ENCODE data around the gene ERI3.

DNA sequence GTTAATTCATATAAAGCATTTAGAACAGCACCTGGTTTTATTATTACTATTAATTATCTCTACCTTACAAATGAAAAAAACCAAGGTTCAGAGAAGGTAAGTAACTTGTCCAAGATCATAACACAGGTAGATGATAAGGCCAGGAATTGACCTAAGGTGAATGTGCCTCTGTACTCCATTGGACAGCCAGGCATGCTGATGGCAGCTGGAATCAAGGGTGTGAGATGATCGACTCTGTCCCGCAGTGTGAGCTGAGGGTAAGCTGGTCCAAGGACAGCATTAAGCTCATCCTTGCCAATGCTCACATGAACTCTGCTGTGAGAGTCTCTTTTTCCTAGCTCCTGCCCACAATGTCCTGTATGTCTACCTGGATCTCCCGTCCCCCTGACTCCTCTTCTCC lies 83.4 kb downstream of the ERI3 start:
- TF ChIP-seq, protein P1, sequence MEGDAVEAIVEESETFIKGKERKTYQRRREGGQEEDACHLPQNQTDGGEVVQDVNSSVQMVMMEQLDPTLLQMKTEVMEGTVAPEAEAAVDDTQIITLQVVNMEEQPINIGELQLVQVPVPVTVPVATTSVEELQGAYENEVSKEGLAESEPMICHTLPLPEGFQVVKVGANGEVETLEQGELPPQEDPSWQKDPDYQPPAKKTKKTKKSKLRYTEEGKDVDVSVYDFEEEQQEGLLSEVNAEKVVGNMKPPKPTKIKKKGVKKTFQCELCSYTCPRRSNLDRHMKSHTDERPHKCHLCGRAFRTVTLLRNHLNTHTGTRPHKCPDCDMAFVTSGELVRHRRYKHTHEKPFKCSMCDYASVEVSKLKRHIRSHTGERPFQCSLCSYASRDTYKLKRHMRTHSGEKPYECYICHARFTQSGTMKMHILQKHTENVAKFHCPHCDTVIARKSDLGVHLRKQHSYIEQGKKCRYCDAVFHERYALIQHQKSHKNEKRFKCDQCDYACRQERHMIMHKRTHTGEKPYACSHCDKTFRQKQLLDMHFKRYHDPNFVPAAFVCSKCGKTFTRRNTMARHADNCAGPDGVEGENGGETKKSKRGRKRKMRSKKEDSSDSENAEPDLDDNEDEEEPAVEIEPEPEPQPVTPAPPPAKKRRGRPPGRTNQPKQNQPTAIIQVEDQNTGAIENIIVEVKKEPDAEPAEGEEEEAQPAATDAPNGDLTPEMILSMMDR (conservative IDR thresholded peaks at IDR 0.05; ENCODE audit: low read length) = no peak
- no peak for TF ChIP-seq EZH2phosphoT487 (IDR thresholded peaks at IDR 0.05; ENCODE audit: borderline replicate concordance)
